Loucy (cell line): Measurements from ENCODE around the gene COL20A1.

Experiments
- H2AFZ ChIP-seq: fragments of 200-600 bp; sonication (generic); 2 replicates; pipeline ENCODE4 v1.6.0; 2016; ENCODE audit warnings: antibody characterized with exemption, mild to moderate bottlenecking, low read length, moderate library complexity
- H3F3A ChIP-seq: fragments of 200-600 bp; 2 replicates; pipeline ENCODE4 v1.6.0; 2016; ENCODE audit warnings: antibody characterized with exemption, low read depth, mild to moderate bottlenecking
- H3K27me3 ChIP-seq: fragments of 200-600 bp; sonication (generic); 2 replicates; pipeline ENCODE4 v1.6.1; 2014; ENCODE audit warnings: low read length, mild to moderate bottlenecking; ENCODE audit not compliant: insufficient read depth, poor library complexity, severe bottlenecking
- H3K36me3 ChIP-seq: fragments of 200-600 bp; sonication (generic); 2 replicates; pipeline ENCODE4 v1.6.1; 2016; ENCODE audit warnings: low read length; ENCODE audit not compliant: insufficient read depth
- H3K4me1 ChIP-seq: fragments of 200-600 bp; sonication (generic); 2 replicates; pipeline ENCODE4 v1.5.1; 2014; ENCODE audit warnings: low read length, mild to moderate bottlenecking; ENCODE audit not compliant: insufficient read depth, poor library complexity, severe bottlenecking
- H3K4me2 ChIP-seq: fragments of 200-600 bp; sonication (generic); 2 replicates; pipeline ENCODE4 v1.6.0; 2014; ENCODE audit warnings: antibody characterized with exemption, low read length, low read depth, mild to moderate bottlenecking; ENCODE audit not compliant: poor library complexity, severe bottlenecking
- H3K4me3 ChIP-seq: fragments of 200-600 bp; sonication (generic); 2 replicates; pipeline ENCODE4 v1.5.1; 2014; ENCODE audit warnings: low read length, mild to moderate bottlenecking, mixed read lengths; ENCODE audit not compliant: poor library complexity, severe bottlenecking
- H3K79me2 ChIP-seq: fragments of 200-600 bp; sonication (generic); 2 replicates; pipeline ENCODE4 v1.6.1; 2014; ENCODE audit warnings: low read length; ENCODE audit not compliant: insufficient read depth
- H3K9ac ChIP-seq: fragments of 200-600 bp; sonication (generic); 2 replicates; pipeline ENCODE4 v1.6.0; 2014; ENCODE audit warnings: mild to moderate bottlenecking, low read depth, low read length, moderate library complexity; ENCODE audit not compliant: poor library complexity, severe bottlenecking
- H3K9me2 ChIP-seq: fragments of 200-600 bp; sonication (generic); replicated peaks from 2 replicates; pipeline ENCODE4 v1.6.1; 2016; ENCODE audit warnings: low read depth, low read length, mixed read lengths
- H3K9me3 ChIP-seq: fragments of 200-600 bp; sonication (generic); 2 replicates; pipeline ENCODE4 v1.6.1; 2014; ENCODE audit warnings: mild to moderate bottlenecking, antibody characterized with exemption, low read length, low read depth; ENCODE audit not compliant: insufficient read depth
- H4K20me1 ChIP-seq: fragments of 200-600 bp; sonication (generic); 2 replicates; pipeline ENCODE4 v1.6.0; 2014; ENCODE audit warnings: antibody characterized with exemption, low read length, mild to moderate bottlenecking; ENCODE audit not compliant: insufficient read depth, poor library complexity, severe bottlenecking
- CTCF ChIP-seq: fragments of 200-600 bp; sonication (generic); conservative IDR thresholded peaks from 2 replicates; pipeline ENCODE4 v1.5.1; 2014; ENCODE audit warnings: mild to moderate bottlenecking, antibody characterized with exemption, low read length
- EZH2phosphoT487 ChIP-seq: fragments of 200-600 bp; IDR thresholded peaks from 2 replicates; pipeline ENCODE4 v1.6.1; 2018; ENCODE audit warnings: antibody characterized with exemption, mild to moderate bottlenecking, moderate library complexity, borderline replicate concordance

COL20A1 gene

GRCh38 chr20:63330940-63331339, 38.0 kb downstream of the COL20A1 start:
- Histone ChIP-seq H3K4me2 (no peak overlapping the region), H3K9ac (no peak overlapping the region), H3K9me3 (no peaks in the 10 kb centered on the region; the same call in 1 of the 2 replicates), H3K4me3 (no peak overlapping the region), H3K9me2 (no peaks in the 10 kb centered on the region), H4K20me1 (no peaks in the 10 kb centered on the region), H3K79me2 (no peaks in the 10 kb centered on the region), H3K36me3 (no peaks in the 10 kb centered on the region), H2AFZ (no peak overlapping the region), H3F3A (no peaks in the 10 kb centered on the region), H3K27me3 (no peaks in the 10 kb centered on the region), H3K4me1 (peaks cover 11% of the 10 kb centered on the region)
- no peak for TF ChIP-seq EZH2phosphoT487
- TF ChIP-seq CTCF: no peak

GRCh38 chr20:63331741-63332400, 38.9 kb downstream of the COL20A1 start:
- no peaks in the 10 kb centered on the region for H3K27me3 ChIP-seq
- H3K9ac ChIP-seq: no peak overlapping the region
- peaks cover 2% of the 10 kb centered on the region for H3K4me1 ChIP-seq
- no peaks in the 10 kb centered on the region for H3K79me2 ChIP-seq
- no peaks in the 10 kb centered on the region for H3K9me2 ChIP-seq
- no peak overlapping the region for H3K4me3 ChIP-seq
- H3K9me3 ChIP-seq: no peaks in the 10 kb centered on the region; the same call in 1 of the 2 replicates
- no peak overlapping the region for H3K4me2 ChIP-seq
- TF ChIP-seq CTCF (no peak), EZH2phosphoT487 (no peak)
- no peaks in the 10 kb centered on the region for H4K20me1 ChIP-seq
- no peak overlapping the region for H2AFZ ChIP-seq
- H3K36me3 ChIP-seq: no peaks in the 10 kb centered on the region
- no peaks in the 10 kb centered on the region for H3F3A ChIP-seq

DNA sequence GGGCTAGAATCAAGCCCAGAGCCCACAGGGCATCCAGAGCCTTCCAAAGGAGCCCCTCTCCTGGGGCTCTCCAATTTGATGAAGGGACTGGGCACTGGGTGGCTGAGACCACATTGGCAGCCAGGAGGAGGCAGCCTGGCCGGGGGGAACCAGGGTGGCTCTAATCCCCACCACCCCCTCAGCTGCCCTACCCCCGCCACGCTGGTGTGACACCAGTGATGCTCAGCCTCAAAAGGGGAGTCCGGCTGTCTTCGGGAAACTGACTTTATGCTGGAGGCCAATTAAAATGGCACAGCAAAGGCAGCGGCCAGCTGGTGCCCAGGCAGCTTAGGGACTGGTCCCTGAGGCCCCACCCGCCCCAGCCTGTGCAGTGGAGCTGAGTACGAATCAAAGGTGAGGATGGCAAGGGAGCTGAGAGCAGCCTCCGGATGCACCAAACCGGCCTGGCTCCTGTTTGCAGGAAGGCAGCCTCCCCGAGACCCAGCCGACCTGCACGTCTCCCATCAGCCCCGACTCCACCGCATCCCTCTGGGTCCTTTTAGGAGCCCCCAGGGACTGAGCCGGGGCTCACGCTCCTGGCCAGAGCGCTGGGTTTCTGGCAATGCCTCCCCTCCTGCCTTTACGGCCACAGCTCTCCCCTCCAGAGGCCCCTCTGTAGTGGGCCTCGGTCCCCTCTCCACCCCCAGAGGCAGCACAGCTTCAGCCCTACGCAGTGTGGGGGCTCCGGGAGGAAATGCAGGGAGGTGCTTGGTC, 39.7 kb downstream of the COL20A1 start:
- Histone ChIP-seq H3K4me1 (no peaks in the 10 kb centered on the region), H3F3A (no peaks in the 10 kb centered on the region), H3K9ac (no peak overlapping the region), H3K9me2 (no peaks in the 10 kb centered on the region), H2AFZ (no peak overlapping the region), H4K20me1 (no peaks in the 10 kb centered on the region), H3K9me3 (no peaks in the 10 kb centered on the region; the same call in 1 of the 2 replicates), H3K27me3 (no peaks in the 10 kb centered on the region), H3K4me3 (no peak overlapping the region), H3K36me3 (no peaks in the 10 kb centered on the region), H3K79me2 (no peaks in the 10 kb centered on the region), H3K4me2 (no peak overlapping the region)
- TF ChIP-seq CTCF (no peak), EZH2phosphoT487 (no peak)
